CD4-positive, alpha-beta T cell treated with Interleukin-21 for 1 hour (primary cell): ENCODE measurements around the gene OR4Q2.
A peak's percentile ranks its signal among the peaks of the same experiment; 100 is the strongest.
"Not testable (repeated sequence)": the region's sequence is repeated elsewhere in the genome, so short reads cannot be mapped to it uniquely, and the experiment has no call there.

Experiments
- DNase-seq: peaks from one replicate; pipeline ENCODE4 v3.0.0-alpha.2; 2020

OR4Q2 gene

GRCh38 chr14:20001863-20002262 lies at the start of gene OR4Q2:
Gene OR4Q2 (plus strand): TSS chr14:20002163.
- DNase-seq: no peak

- DNase-seq: not testable (repeated sequence)
These were observed 32.2 kb upstream of the OR4Q2 start for GRCh38 chr14:19969735-19970134.

- DNase-seq: peak; percentile 65
These were observed 27.1 kb upstream of the OR4Q2 start for GRCh38 chr14:19974844-19975243.

GRCh38 chr14:19975291-19975690 lies 26.7 kb upstream of the OR4Q2 start, which contains the start of gene OR4K15:
Gene OR4K15 (plus strand): TSS chr14:19975591. CDS start chr14:19975591, 0 bp downstream.
- no peak for DNase-seq

GRCh38 chr14:19993438-19993837 lies 8.5 kb upstream of the OR4Q2 start:
- no peak for DNase-seq

GRCh38 chr14:20002319-20002718 lies 356 bp downstream of the OR4Q2 start:
- no peak for DNase-seq

GRCh38 chr14:20008156-20008555 lies 6.2 kb downstream of the OR4Q2 start:
- DNase-seq: no peak

- no peak for DNase-seq
These were observed 17.4 kb downstream of the OR4Q2 start, which contains the start of gene OR4K14 for GRCh38 chr14:20019257-20019865. Gene OR4K14 (minus strand): TSS chr14:20019307. CDS start chr14:20015193, 4,114 bp downstream.

- DNase-seq: no peak
These were observed 29.1 kb downstream of the OR4Q2 start for GRCh38 chr14:20031058-20031457.

- no peak for DNase-seq
These were observed 33.5 kb downstream of the OR4Q2 start for GRCh38 chr14:20035449-20035848.

- no peak for DNase-seq
These were observed 34.0 kb downstream of the OR4Q2 start, which contains the start of gene OR4K13 for GRCh38 chr14:20035938-20036337. Gene OR4K13 (minus strand): TSS chr14:20036038. CDS start chr14:20034758, 1,280 bp downstream.

GRCh38 chr14:20044243-20044642 lies 42.3 kb downstream of the OR4Q2 start:
- no peak for DNase-seq

GRCh38 chr14:20048202-20048601 lies 46.2 kb downstream of the OR4Q2 start:
- no peak for DNase-seq
